HEK293 (cell line): ENCODE data around the gene MMP1.

Source experiments
- CTCF ChIA-PET: fragments of 350-600 bp; formaldehyde crosslinking; extraction: SDS; loops from one replicate; lab custom pipeline; 2021; ENCODE audit warnings: antibody characterized with exemption; lab: Yijun Ruan, JAX
- POLR2A ChIA-PET: fragments of 300-600 bp; formaldehyde crosslinking; extraction: SDS; loops from one replicate; lab custom pipeline; 2020; ENCODE audit warnings: antibody characterized with exemption, inconsistent platforms; lab: Yijun Ruan, JAX
- H3K27ac ChIP-seq: fragments of 200-500 bp; sonication (Bioruptor generic); 2 replicates; pipeline ENCODE4 v1.5.1; 2014; ENCODE audit warnings: low read depth, low read length, control low read depth, inconsistent platforms; ENCODE audit errors: extremely low read depth
- H3K36me3 ChIP-seq, 2 experiments: fragments of 200-500 bp in 1 of 2; sonication (Bioruptor generic) in 1 of 2; 1 replicate in 1 of 2; 2 replicates in 1 of 2; pipeline ENCODE4 v1.5.1; 2014 to 2017; ENCODE audit warnings: inconsistent platforms in 2 of 2, low read length in 2 of 2; ENCODE audit not compliant: control insufficient read depth in 2 of 2, insufficient read depth in 1 of 2
- H3K4me1 ChIP-seq: fragments of 200-500 bp; sonication (Bioruptor generic); 2 replicates; pipeline ENCODE4 v1.5.1; 2014; ENCODE audit warnings: mild to moderate bottlenecking, low read length, inconsistent platforms; ENCODE audit not compliant: control insufficient read depth, insufficient read depth
- H3K4me3 ChIP-seq: 2 replicates; pipeline ENCODE4 v1.5.1; 2011; ENCODE audit warnings: low read depth, mild to moderate bottlenecking, control low read depth, low read length, moderate library complexity
- H3K9me3 ChIP-seq: fragments of 200-500 bp; sonication (Bioruptor generic); 2 replicates; pipeline ENCODE4 v1.5.1; 2014; ENCODE audit warnings: low read depth, low read length, inconsistent platforms; ENCODE audit not compliant: control insufficient read depth, insufficient read depth
- KLF16 ChIP-seq: fragments of 450-650 bp; formaldehyde crosslinking; IDR thresholded peaks from 2 replicates; pipeline ENCODE4 v1.5.1; 2017; ENCODE audit warnings: missing biosample characterization, missing genetic modification characterization
- ZBTB44 ChIP-seq: fragments of 450-650 bp; IDR thresholded peaks from 2 replicates; pipeline ENCODE4 v1.5.1; 2018; ENCODE audit warnings: missing biosample characterization, mild to moderate bottlenecking, missing genetic modification characterization
- ZNF10 ChIP-seq: fragments of 450-650 bp; formaldehyde crosslinking; IDR thresholded peaks from 2 replicates; pipeline ENCODE4 v1.5.1; 2017; ENCODE audit warnings: missing biosample characterization, missing genetic modification characterization
- ZNF114 ChIP-seq: fragments of 450-650 bp; formaldehyde crosslinking; IDR thresholded peaks from 2 replicates; pipeline ENCODE4 v1.5.0; 2017; ENCODE audit warnings: missing biosample characterization, missing genetic modification characterization
- ZNF26 ChIP-seq: fragments of 450-650 bp; formaldehyde crosslinking; IDR thresholded peaks from 2 replicates; pipeline ENCODE4 v1.5.1; 2016; ENCODE audit warnings: missing biosample characterization, missing genetic modification characterization
- ZNF274 ChIP-seq, 2 experiments: fragments of 200-500 bp in 1 of 2; fragments of 450-650 bp in 1 of 2; sonication (Bioruptor generic) in 1 of 2; formaldehyde crosslinking in 1 of 2; IDR thresholded peaks; 2 replicates each; pipeline versions ENCODE4 v1.5.1 to v1.6.1; 2014 to 2016; ENCODE audit warnings: borderline replicate concordance in 1 of 2, inconsistent platforms in 1 of 2, low read length in 1 of 2, missing biosample characterization in 1 of 2, missing genetic modification characterization in 1 of 2
- ZNF292 ChIP-seq: fragments of 450-650 bp; formaldehyde crosslinking; IDR thresholded peaks from 2 replicates; pipeline ENCODE4 v1.5.1; 2016; ENCODE audit warnings: low read depth, missing biosample characterization, missing genetic modification characterization, borderline replicate concordance
- ZNF335 ChIP-seq: fragments of 450-650 bp; formaldehyde crosslinking; conservative IDR thresholded peaks from 2 replicates; pipeline ENCODE4 v1.5.1; 2016; ENCODE audit warnings: missing biosample characterization, missing genetic modification characterization
- ZNF341 ChIP-seq: fragments of 450-650 bp; formaldehyde crosslinking; IDR thresholded peaks from 2 replicates; pipeline ENCODE4; 2016; ENCODE audit warnings: low read depth, missing biosample characterization, missing genetic modification characterization
- ZNF350 ChIP-seq: fragments of 450-650 bp; formaldehyde crosslinking; IDR thresholded peaks from 2 replicates; pipeline ENCODE4 v1.5.0; 2017; ENCODE audit warnings: missing biosample characterization, mild to moderate bottlenecking, missing genetic modification characterization
- ZNF391 ChIP-seq: fragments of 450-650 bp; formaldehyde crosslinking; IDR thresholded peaks from 2 replicates; pipeline ENCODE4 v1.5.1; 2016; ENCODE audit warnings: low read depth, missing biosample characterization, missing genetic modification characterization, borderline replicate concordance
- ZNF544 ChIP-seq: fragments of 450-650 bp; formaldehyde crosslinking; IDR thresholded peaks from 2 replicates; pipeline ENCODE4 v1.5.0; 2017; ENCODE audit warnings: missing biosample characterization, missing genetic modification characterization
- ZNF558 ChIP-seq: fragments of 450-650 bp; formaldehyde crosslinking; IDR thresholded peaks from 2 replicates; pipeline ENCODE4 v1.5.1; 2016; ENCODE audit warnings: missing biosample characterization, missing genetic modification characterization
- ZNF660 ChIP-seq: fragments of 450-650 bp; IDR thresholded peaks from 2 replicates; pipeline ENCODE4 v1.5.1; 2018; ENCODE audit warnings: missing biosample characterization, mild to moderate bottlenecking, missing genetic modification characterization
- ZNF692 ChIP-seq: fragments of 450-650 bp; formaldehyde crosslinking; IDR thresholded peaks from 2 replicates; pipeline ENCODE4 v1.5.1; 2016; ENCODE audit warnings: missing biosample characterization, missing genetic modification characterization
- ZNF704 ChIP-seq: fragments of 450-650 bp; formaldehyde crosslinking; IDR thresholded peaks from 2 replicates; pipeline ENCODE4 v1.5.1; 2016; ENCODE audit warnings: missing biosample characterization, missing genetic modification characterization
- ZNF837 ChIP-seq: fragments of 450-650 bp; formaldehyde crosslinking; IDR thresholded peaks from 2 replicates; pipeline ENCODE4 v1.5.1; 2016; ENCODE audit warnings: missing biosample characterization, missing genetic modification characterization
- ZSCAN16 ChIP-seq: fragments of 450-650 bp; formaldehyde crosslinking; IDR thresholded peaks from 2 replicates; pipeline ENCODE4 v1.5.1; 2016; ENCODE audit warnings: missing biosample characterization, missing genetic modification characterization
- ZXDB ChIP-seq: fragments of 450-650 bp; formaldehyde crosslinking; IDR thresholded peaks from 2 replicates; pipeline ENCODE4 v1.5.1; 2016; ENCODE audit warnings: missing biosample characterization, missing genetic modification characterization

MMP1 gene

GRCh38 chr11:102753267-102753666, 44.7 kb downstream of the MMP1 start:
- TF ChIP-seq KLF16 (no peak), ZNF335 (tag by site-specific recombination) (no peak), ZNF660 (no peak), ZXDB (no peak), ZNF114 (tag by site-specific recombination) (no peak), ZNF837 (no peak)
- H3K27ac ChIP-seq: no peak overlapping the region
- H3K4me1 ChIP-seq: no peaks in the 10 kb centered on the region
- ChIA-PET POLR2A (no interaction called here), CTCF (interaction anchor here (0.7 to 1.0 kb wide), 3 partner anchors 9 to 1045 kb away, joined by 3 to 4 read pairs (median 3); no protein-coding TSS in a partner anchor)
- peaks cover 0 to 9% of the 10 kb centered on the region in 2 experiments; a peak in 1 of 3 replicates for H3K36me3 ChIP-seq
- no peaks in the 10 kb centered on the region for H3K9me3 ChIP-seq
- H3K4me3 ChIP-seq: no peak overlapping the region

GRCh38 chr11:102751673-102752072, 46.3 kb downstream of the MMP1 start:
- Histone ChIP-seq H3K4me1 (no peaks in the 10 kb centered on the region), H3K27ac (no peak overlapping the region), H3K36me3 (peaks cover 0 to 9% of the 10 kb centered on the region in 2 experiments; a peak in 1 of 3 replicates), H3K9me3 (no peaks in the 10 kb centered on the region), H3K4me3 (no peak overlapping the region)
- ChIA-PET CTCF (no interaction called here), POLR2A (no interaction called here)
- TF ChIP-seq ZSCAN16 (tag by site-specific recombination) (no peak), ZNF26 (tag by site-specific recombination) (no peak), ZNF558 (no peak), ZNF350 (tag by site-specific recombination) (no peak), ZBTB44 (tag by site-specific recombination) (no peak), ZNF274 (IDR thresholded peaks at IDR 0.05; ENCODE audit: low read length) (no peak), ZNF274 (tag by site-specific recombination; IDR thresholded peaks at IDR 0.05; ENCODE audit: borderline replicate concordance) (no peak), ZNF704 (tag by site-specific recombination) (no peak), ZNF341 (no peak), ZNF544 (tag by site-specific recombination) (no peak), KLF16 (no peak), ZNF692 (no peak), ZNF292 (tag by site-specific recombination) (no peak), ZNF391 (tag by site-specific recombination) (no peak), ZNF10 (no peak)
